Activated effector memory CD4-positive, alpha-beta T cell treated with Interleukin-2 at 50 U/mL for 16 hours (primary cell): ENCODE data around the gene HVCN1.
"Not testable (repeated sequence)": the region's sequence is repeated elsewhere in the genome, so short reads cannot be mapped to it uniquely, and the experiment has no call there.

Experiments
- DNase-seq: peaks from one replicate; pipeline ENCODE4 v3.0.0-alpha.2; 2020

Gene HVCN1

GRCh38 chr12:110688446-110689280 is at the start of gene HVCN1:
Gene HVCN1 (minus strand): TSS chr12:110689115. CDS start chr12:110683245, 5,870 bp downstream.
- no peak for DNase-seq

DNA sequence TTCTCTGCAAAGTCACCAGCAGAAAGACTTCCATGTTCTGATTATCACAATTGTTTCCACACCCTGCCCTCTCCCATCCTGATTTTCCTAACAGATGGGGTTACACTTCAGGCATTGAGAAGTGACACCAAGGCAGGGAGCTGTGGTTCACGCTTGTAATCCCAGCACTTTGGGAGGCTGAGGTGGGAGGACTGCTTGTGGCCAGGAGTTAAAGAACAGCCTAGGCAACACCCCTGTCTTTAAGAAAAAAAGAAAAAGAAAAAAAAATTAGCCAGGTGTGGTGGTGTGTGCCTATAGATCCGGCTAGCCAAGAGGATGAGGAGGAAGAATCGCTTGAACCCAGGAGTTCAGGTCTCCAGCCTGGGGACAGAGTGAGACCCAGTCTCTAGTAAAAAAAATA is 48.6 kb upstream of the HVCN1 start:
- DNase-seq = no peak

DNA sequence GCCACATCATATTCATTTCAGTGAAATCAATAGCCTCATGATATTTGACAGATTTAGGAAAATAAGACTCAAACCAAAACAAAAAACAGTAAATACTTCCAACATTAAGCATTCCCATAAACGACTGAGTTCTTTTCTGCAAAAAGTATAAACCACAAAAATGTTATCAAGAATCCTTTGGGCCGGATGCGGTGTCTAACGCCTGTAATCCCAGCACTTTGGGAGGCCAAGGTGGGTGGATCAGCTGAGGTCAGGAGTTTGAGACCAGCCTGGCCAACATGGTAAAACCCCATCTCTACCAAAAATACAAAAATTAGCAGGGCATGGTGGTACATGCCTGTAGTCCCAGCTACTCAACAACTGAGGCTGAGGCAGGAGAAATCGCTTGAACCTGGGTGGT is 48.1 kb upstream of the HVCN1 start:
- DNase-seq = not testable (repeated sequence)

GRCh38 chr12:110733900-110734299 is 45.0 kb upstream of the HVCN1 start:
- DNase-seq = no peak

DNA sequence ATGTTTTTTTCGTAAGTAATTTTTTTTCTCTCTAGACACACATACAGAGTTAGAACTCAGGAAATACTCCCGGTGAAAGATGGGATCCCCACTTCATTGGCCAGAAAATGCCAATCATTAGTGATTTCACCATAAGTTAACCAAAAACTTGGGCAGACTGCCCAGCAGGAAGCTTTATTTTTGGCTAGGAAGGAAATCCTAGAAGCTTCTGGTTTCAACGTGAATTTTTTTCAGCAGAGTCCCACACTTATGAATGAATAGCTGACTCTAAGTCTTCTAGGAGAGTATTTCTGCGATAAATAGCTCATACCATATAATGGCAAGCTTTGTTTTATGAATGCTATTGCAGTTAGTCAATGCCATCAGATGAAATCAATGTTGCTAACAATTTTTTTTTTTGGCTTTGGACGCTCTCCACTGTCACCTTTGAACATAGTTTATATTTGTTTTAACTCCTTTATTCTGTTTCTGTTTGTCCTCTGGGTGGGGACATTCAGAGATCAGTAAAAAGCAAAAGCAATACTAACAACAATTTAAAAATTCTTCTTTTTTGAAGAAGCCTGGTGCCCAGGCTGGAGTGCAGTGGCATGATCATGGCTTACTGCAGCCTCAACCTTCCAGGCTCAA is 44.3 kb upstream of the HVCN1 start:
- no peak for DNase-seq

GRCh38 chr12:110732572-110732971 is 43.7 kb upstream of the HVCN1 start:
- DNase-seq = no peak

DNA sequence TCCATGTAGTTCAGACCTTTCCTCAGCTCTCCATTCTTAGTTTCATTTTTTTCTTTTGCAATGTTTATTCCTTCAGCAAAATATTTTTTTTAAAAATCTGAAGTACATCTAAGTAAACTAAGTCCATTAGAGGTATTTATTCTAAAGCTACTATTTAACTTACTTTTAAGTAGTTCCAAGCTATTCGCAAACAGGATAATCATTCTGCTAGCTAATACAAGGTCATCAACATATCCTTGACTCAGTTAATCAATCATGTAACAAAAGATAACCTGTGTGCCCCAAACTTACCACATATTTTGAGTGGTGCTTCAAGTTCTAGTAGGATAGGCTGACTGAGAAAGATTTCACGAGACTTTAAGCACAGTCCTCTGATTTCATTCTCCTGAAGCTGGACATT is 42.6 kb upstream of the HVCN1 start:
- DNase-seq = no peak

- no peak for DNase-seq
Measured at GRCh38 chr12:110728628-110729027, 39.7 kb upstream of the HVCN1 start.

GRCh38 chr12:110726708-110727369 is 37.9 kb upstream of the HVCN1 start:
- no peak for DNase-seq

DNA sequence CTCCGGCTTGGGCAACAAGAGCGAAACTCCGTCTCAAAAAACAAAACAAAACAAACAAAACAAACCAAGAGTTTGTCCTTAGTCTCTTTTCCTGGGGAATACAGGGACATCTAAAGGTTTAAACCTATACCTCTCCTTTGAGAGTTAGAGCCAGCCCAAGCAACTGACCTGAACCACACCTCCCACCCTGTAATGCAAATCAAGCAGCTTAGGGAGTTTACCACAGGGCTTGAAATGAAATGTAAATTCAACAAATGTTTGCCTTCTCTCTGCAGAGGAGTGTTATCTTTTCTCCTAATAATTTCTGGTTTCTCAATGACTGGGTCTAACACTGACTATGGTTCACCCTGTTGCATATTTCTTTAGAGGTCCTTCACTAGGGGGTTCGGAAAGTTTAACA is 37.1 kb upstream of the HVCN1 start:
- DNase-seq = no peak

- no peak for DNase-seq
Measured at GRCh38 chr12:110725267-110725666, 36.4 kb upstream of the HVCN1 start.

DNA sequence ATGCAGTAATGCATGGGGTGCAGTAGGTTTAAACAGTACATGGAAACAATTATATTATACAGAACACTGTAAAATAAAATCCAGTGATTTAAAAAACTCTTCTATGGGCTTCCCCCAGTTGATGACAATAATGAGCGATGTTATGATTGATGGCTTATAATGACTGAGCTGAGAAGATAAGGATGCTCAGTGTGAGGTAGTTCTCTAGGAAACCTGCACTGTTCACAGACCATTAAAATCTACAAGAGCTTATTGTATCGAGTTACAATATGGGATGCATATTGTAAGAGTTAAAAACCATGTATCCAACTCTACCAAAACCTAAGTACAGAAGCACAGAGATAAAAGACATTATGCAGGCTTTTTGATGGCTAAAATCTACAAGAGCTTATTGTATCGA is 34.0 kb upstream of the HVCN1 start:
- DNase-seq = not testable (repeated sequence)

DNA sequence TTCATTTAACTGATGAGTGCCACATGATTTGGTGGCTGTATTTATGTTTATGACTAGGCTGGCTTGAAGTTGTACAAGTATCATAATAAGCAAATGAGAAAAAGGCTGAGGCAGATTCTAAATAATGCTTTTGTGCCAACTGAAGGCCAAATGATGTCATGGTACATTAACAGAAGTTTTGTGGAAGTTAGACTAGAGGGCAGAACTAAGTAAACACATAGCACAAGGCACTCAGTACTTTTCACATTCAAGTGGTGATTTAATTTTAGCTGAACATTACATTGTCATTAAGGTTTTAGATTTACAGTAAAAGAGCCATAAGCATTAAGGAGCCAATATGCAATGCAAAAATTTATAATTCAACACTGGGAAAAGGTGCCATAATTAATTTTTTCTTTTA is 32.7 kb upstream of the HVCN1 start:
- no peak for DNase-seq

GRCh38 chr12:110720516-110720915 is 31.6 kb upstream of the HVCN1 start:
- DNase-seq = no peak

DNA sequence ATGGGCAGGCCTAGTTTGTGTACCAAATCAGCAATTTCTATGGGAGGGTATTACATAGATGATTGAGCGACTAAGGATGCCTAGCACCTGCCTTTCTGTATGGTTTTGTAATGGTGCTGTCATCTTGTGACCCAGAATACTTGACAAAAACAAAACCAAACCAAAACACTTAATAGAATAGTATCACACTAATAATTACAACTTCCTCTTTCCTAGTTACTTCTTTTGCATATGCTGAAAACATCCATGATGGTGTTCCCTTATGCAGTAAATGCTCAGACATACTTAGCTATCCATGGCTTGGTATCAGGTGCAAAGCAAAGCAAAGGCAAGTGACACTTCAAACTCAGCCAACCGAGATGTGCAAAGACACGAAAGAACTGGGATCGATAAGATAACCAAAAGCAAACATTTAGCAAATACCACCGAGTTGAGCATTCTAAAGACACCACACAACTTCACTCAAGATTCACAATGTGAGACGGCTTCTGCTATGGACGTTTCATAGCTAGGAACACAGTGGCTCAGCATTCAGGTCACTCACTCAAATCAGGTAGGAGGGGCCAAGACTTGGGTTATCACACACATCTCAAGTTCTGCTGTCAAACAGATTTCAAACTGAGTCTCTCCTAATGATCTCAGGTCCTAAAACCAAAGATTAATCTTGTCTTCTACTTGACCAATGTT is 29.4 kb upstream of the HVCN1 start:
- DNase-seq = no peak

DNA sequence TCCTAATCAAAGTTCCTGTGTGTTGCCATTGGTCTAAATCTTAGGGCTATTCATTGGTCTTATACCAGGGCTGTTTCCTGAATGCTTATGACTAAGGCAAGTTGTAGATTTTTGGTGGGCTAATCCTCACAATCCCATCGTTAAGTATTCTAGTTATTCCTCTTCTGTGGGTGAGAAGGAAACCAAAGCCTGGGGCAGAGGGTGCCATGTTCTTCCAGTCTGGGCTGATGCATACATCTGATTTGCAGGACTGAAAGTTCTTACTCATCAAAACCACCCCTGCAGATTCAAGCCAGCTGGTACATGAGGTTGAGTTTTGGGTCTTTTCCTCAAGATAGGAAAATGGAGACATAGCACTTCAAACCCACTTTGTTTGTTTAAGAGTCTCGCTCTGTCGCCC is 28.1 kb upstream of the HVCN1 start:
- no peak for DNase-seq

DNA sequence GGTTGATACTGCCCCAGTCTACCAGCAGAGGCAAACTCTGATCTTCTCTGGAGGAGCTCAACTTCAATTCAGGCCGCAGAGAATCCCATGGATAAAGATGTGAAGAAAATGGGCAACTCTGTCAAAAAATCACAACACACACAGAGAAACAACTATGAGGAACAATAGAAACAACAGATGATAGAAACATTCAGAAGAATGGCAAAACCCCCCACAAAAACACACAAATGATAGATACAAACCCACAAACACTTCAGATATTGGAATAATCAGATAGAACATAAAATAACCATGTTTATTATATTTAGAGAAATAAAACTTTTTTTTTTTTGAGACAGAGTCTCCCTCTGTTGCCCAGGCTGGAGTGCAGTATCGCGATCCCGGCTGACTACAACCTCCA is 20.0 kb upstream of the HVCN1 start:
- DNase-seq = no peak

DNA sequence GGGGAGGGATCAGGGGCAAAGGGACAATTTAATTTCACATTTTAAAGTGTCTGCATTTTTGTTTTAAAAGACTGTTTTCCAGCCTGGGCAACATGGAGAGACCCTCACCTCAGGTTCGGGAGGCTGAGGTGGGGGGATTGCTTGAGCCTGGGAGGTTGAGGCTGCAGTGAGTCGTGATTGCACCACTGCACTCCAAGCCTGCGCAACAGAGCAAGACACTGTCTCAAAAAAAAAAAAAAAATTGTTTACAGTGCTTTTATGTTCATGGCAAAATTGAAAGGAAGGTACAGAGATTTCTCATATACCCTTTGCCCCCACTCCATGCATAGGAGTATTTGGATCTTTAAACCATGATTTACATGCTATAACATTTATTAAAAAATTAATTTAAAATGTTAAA is 16.4 kb upstream of the HVCN1 start:
- DNase-seq = no peak

GRCh38 chr12:110704750-110705149 is 15.8 kb upstream of the HVCN1 start:
- no peak for DNase-seq

DNA sequence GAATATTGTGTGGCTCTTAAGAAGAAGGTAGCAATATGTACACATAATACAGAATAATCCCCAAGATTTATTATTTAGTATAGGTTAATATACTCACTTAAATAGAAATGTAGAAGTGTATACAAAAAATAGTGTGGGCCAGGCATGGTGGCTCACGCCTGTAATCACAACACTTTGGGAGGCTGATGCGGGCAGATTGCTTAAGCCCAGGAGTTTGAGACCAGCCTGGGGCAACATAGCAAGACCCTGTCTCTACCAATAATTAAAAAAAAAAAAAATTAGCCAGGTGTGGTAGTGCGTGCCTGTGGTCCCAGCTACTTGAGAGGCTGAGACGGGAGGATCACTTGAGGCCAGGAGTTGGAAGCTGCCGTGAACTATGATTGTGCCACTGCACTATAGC is 15.3 kb upstream of the HVCN1 start:
- DNase-seq = no peak

DNA sequence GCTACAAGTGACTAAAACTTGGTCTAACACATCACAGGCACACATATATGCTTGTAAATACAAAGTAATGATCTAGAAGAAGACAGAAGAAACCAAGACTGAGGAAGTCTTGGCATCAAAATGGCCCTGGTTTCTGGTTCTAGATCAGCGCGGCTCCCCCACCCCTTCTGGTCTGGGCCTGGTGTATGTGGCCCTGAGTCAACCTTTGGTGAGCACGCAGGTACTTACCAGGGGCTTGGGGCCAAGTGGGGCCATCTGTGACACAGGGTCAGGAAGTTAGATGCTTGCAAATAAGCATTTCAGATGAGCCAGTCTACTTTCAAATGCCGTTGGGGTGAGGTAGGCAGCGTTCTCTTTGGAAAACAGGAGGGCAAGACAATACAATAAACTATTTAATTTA is 13.2 kb upstream of the HVCN1 start:
- no peak for DNase-seq

GRCh38 chr12:110699591-110700445 is 10.9 kb upstream of the HVCN1 start:
- DNase-seq = no peak
